Activated CD8-positive, alpha-beta memory T cell treated with anti-CD3 and anti-CD28 coated beads for 48 hours (primary cell): ENCODE measurements around the gene SPATA6.
"Not testable (repeated sequence)": the region's sequence is repeated elsewhere in the genome, so short reads cannot be mapped to it uniquely, and the experiment has no call there.

Source experiments
- DNase-seq, 3 experiments: peaks; one replicate each; pipeline ENCODE4 v3.0.0-alpha.2; 2020; ENCODE audit warnings: low read depth in 2 of 3, low spot score in 2 of 3

The SPATA6 gene

DNA sequence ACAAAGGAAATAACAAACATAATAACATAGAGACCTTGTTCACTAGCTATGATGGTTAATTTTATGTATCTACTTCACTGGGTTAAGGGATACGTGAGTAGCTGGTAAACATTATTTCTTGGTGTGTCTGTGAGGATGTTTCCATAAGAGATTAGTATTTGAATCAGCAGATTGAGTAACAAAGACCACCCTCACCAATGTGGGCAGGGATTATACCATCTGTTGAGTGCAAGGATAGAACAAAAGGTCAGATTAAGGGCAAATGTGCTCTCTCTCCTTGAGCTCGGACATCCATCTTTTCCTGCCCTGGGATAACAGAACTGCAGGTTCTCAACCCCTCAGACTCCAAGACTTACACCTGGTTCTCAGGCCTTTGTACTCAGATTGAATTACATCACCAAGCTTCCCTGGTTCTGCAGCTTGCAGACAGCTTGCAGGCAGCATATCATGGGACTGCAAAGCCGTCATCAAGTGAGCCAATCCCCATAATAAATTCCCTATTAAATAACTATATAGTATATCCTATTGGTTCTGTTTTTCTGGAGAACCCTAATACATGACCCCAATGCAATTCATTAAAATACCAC lies 9.2 kb downstream of the SPATA6 start:
- DNase-seq: no peak

DNA sequence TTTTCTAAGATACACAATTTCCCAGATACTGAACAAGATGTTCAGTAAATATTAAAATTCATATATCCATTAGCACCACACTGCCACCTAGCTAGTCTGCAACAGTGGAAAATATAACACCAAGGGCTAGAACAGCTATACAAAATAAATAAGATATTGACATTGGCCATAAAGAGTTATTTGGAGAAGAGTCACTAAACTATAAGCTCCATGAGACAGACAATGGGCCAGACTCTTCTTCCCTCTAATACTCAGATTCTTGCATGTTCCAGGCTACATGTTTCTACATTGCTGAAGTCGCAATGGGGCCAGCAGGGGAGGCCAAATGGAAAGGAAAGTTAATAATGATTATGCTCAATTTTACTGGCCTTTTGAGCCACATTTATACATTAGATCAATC lies 21.5 kb downstream of the SPATA6 start:
- no peak for DNase-seq

- DNase-seq: no peak
Measured at GRCh38 chr1:48448932-48449331, 23.1 kb downstream of the SPATA6 start.

DNA sequence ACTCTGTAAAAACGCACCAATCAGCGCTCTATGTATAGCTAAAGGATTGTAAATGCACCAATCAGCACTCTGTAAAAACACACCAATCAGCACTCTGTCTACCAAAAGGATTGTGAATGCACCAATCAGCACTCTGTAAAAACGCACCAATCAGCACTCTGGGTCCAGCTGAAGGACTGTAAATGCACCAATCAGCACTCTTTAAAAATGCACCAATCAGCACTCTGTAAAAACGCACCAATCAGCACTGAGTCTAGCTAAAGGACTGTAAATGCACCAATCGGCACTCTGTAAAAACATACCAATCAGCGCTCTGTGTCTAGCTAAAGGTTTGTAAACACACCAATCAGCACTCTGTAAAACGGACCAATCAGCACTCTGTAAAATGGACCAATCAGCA lies 27.8 kb downstream of the SPATA6 start:
- DNase-seq: not testable (repeated sequence)

GRCh38 chr1:48442864-48443619 lies 29.0 kb downstream of the SPATA6 start:
- no peak for DNase-seq

GRCh38 chr1:48440786-48441185 lies 31.2 kb downstream of the SPATA6 start:
- DNase-seq: not testable (repeated sequence)

- DNase-seq: no peak
Measured at GRCh38 chr1:48439380-48439779, 32.6 kb downstream of the SPATA6 start.

GRCh38 chr1:48437379-48437778 lies 34.6 kb downstream of the SPATA6 start:
- DNase-seq: not testable (repeated sequence)

DNA sequence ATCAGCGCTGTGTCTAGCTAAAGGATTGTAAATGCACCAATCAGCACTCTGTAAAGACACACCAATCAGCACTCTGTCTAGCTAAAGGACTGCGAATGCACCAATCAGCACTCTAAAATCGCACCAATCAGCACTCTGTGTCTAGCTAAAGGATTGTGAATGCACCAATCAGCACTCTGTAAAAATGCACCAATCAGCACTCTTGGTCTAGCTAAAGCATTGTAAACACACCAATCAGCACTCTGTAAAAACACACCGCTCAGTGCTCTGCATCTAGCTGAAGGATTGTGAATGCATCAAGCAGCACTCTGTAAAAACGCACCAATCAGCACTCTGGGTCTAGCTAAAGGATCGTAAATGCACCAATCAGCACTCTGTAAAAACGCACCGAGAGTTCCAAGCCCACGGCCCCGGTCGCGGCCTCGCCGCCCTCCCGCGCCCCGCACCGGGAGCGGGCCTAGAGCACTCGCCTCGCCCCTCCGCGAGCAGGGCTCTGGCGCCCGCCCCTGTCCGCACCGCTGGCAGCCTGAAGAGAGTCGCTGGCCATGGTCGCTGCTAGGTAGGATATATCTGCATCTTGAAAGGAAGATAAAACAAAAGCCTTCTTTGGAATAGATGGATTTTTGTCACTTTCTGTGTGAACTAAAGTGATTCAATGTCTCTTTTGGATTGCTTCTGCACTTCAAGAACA lies 36.5 kb downstream of the SPATA6 start:
- DNase-seq: not testable (repeated sequence)

DNA sequence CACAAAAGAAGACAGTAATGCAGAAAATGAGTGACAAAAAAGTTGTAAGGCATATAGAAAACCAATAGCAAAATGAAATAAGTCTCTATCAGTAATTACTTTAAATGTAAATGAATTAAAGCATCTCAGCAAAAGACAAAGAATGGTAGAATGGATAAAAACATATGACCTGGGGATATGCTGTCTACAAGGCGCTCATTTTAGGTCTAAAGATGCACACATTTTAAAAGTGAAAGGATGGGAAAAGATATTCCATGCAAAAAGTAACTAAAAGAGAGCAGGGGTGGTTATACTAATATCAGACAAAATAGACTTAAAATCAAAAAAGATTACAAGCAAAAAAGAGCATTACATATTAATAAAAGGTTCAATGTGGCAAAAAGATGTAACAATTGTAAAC lies 41.2 kb downstream of the SPATA6 start:
- no peak for DNase-seq

GRCh38 chr1:48422009-48422408 lies 50.0 kb downstream of the SPATA6 start:
- no peak for DNase-seq

- no peak for DNase-seq
Measured at GRCh38 chr1:48418742-48419141, 53.3 kb downstream of the SPATA6 start.

GRCh38 chr1:48415050-48415449 lies 57.0 kb downstream of the SPATA6 start:
- DNase-seq: no peak

DNA sequence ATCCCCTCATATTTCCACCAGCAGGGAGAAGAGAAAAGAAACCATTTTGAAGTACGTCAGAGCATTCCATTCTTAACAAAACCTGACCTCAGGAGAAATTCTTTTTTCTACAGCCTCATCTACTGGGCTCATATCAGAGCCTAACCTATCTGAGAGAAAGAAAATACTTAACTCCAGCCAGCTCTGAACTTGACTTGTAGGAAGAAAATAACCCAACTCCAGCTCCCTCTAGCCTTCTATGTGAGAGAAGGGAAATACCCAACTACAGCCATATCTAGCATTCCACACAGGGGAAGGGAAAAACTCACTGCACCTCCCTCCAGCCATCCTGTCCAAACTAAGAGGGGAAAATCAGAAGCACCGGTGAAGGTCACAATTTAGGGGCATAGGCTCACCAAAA lies 57.7 kb downstream of the SPATA6 start:
- no peak for DNase-seq

DNA sequence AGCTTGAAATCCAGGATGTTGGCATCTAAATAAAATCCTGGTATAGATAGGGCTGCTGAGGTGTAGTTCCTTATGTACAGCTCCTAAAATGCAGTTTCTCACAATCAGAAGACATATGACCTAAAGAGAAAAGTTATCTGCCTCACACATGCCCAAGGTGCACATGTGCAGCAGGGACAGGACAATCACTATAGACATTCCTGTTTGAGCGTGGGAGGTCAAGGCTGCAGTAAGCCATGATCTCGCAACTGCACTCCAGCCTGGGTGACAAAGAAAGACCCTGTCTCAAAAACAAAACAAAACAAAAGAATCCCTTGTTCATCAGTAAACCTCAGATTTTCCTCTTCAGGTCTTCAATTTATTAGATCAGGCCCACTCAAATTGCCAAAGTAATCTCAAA lies 66.1 kb downstream of the SPATA6 start:
- no peak for DNase-seq

- DNase-seq: no peak
Measured at GRCh38 chr1:48405400-48405799, 66.6 kb downstream of the SPATA6 start.

GRCh38 chr1:48402599-48402998 lies 69.4 kb downstream of the SPATA6 start:
- no peak for DNase-seq

- DNase-seq: no peak
Measured at GRCh38 chr1:48396208-48396607, 75.8 kb downstream of the SPATA6 start.

- DNase-seq: no peak
Measured at GRCh38 chr1:48391926-48392325, 80.1 kb downstream of the SPATA6 start.

- DNase-seq: no peak
Measured at GRCh38 chr1:48387409-48387808, 84.6 kb downstream of the SPATA6 start.

DNA sequence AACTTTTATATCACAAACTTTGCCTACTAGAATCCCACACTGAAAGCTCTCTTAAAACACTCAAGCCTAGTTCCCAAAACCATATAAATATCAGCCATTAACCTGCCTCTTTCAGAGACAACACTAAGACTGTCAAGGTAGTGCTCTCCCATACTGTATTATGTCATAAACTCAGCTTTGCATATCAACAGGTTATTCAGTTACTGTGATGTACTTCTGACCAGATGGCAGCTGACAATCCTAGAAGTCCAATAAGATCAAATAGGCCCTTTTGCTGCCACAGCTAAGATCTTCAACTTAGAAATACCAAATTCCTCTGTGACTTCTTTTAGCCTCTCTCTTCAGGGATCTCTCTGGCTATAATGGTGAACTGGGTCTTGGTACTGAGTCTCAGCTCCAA lies 97.2 kb downstream of the SPATA6 start:
- DNase-seq: no peak

DNA sequence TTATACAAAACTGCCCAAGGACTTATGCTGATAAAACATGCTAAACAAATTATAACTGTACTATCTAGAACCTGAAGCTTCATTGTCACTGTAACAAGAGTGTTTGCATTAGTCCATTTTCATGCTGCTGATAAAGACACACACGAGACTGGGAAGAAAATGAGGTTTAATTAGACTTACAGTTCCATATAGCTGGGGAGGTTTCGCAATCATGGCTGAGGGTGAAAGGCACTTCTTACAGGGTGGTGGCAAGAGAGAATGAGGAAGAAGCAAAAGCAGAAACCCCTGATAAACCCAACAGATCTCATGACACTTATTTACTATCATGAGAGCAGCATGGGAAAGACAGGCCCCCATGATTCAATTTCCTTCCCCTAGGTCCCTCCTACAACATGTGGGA lies 100.4 kb downstream of the SPATA6 start:
- DNase-seq: no peak
